Activated CD8-positive, alpha-beta T cell treated with anti-CD3 and anti-CD28 coated beads for 36 hours (primary cell): Measurements from ENCODE around the gene ADAM21. TPM values are rescaled to one million over a fixed set of nuclear protein-coding genes. Genes with fewer than 3 reads are reported as not detected.
"Not testable (repeated sequence)": the region's sequence is repeated elsewhere in the genome, so short reads cannot be mapped to it uniquely, and the experiment has no call there.

Experiments used
- ATAC-seq: fragments of 200-7000 bp; cut with Tn5 transposase; one replicate; pipeline ENCODE4 v1.10.0; 2021; ENCODE audit warnings: mild to moderate bottlenecking, moderate library complexity
- CTCF ChIA-PET: fragments of 350-600 bp; sonication (Branson Sonifier 250); formaldehyde crosslinking; loops from one replicate; lab custom pipeline; 2021; ENCODE audit warnings: antibody characterized with exemption; lab: Charles Lee
- POLR2A ChIA-PET: fragments of 350-600 bp; sonication (Branson Sonifier 250); formaldehyde crosslinking; loops from one replicate; lab custom pipeline; 2021; ENCODE audit warnings: antibody characterized with exemption; lab: Charles Lee
- DNase-seq: peaks from one replicate; pipeline ENCODE4 v3.0.0-alpha.2; 2020
- H3K27ac Mint-ChIP-seq: one replicate; pipeline ENCODE4 v1.8.0; 2021; ENCODE audit warnings: mild to moderate bottlenecking, mixed read lengths
- H3K27me3 Mint-ChIP-seq: one replicate; pipeline ENCODE4 v1.8.0; 2021; ENCODE audit warnings: mixed read lengths
- H3K36me3 Mint-ChIP-seq: one replicate; pipeline ENCODE4 v1.8.0; 2021; ENCODE audit warnings: low read depth, mixed read lengths
- H3K4me1 Mint-ChIP-seq: one replicate; pipeline ENCODE4 v1.8.0; 2021; ENCODE audit warnings: low read depth, mixed read lengths
- H3K4me3 Mint-ChIP-seq: one replicate; pipeline ENCODE4 v1.8.0; 2021; ENCODE audit warnings: mild to moderate bottlenecking, moderate library complexity, mixed read lengths
- H3K9me3 Mint-ChIP-seq: one replicate; pipeline ENCODE4 v1.8.0; 2021; ENCODE audit warnings: mixed read lengths
- CTCF ChIP-seq: fragments of 200-600 bp; IDR thresholded peaks from one replicate; pipeline ENCODE4 v1.8.0; 2022; ENCODE audit warnings: antibody characterized with exemption, mild to moderate bottlenecking
- intact Hi-C: fragments of 100-400 bp; cut with micrococcal nuclease; formaldehyde crosslinking; loops from one replicate; pipeline ENCODE4 v1.10.0; 2022
- total RNA-seq, 2 experiments: library from RNA; stranded (reverse); gene quantifications; one replicate each; pipeline ENCODE4 v1.2.3, GENCODE V29; 2021

The ADAM21 gene
- under 1 TPM in 1 of 2 experiments, not detected in 1; 0.29 TPM for total RNA-seq

GRCh38 chr14:70451874-70452273, at the start of gene ADAM21:
TSS of gene ADAM21 (plus strand) at chr14:70452174. CDS start at chr14:70457500, 5,326 bp downstream.
- ATAC-seq: no peak
- CTCF ChIA-PET: no interaction called here
- no peaks in the 10 kb centered on the region for H3K36me3 Mint-ChIP-seq
- no peaks in the 10 kb centered on the region for H3K4me1 Mint-ChIP-seq
- H3K4me3 Mint-ChIP-seq: no peak within 1 kb of the TSS
- peaks cover 2% of the 10 kb centered on the region for H3K27me3 Mint-ChIP-seq
- no peak for TF ChIP-seq CTCF
- intact Hi-C loops: no loop called here
- no peak within 1 kb of the TSS for H3K27ac Mint-ChIP-seq
- no peak for DNase-seq
- POLR2A ChIA-PET: no interaction called here
- H3K9me3 Mint-ChIP-seq: no peaks in the 10 kb centered on the region

GRCh38 chr14:70403335-70403734, 48.6 kb upstream of the ADAM21 start:
- H3K36me3 Mint-ChIP-seq, H3K4me3 Mint-ChIP-seq, H3K27ac Mint-ChIP-seq, H3K27me3 Mint-ChIP-seq, ATAC-seq, H3K9me3 Mint-ChIP-seq, DNase-seq, intact Hi-C loops, POLR2A ChIA-PET: not testable (repeated sequence)
- TF ChIP-seq CTCF: peak; percentile 19
- CTCF ChIA-PET: interaction anchor here (0.6 to 0.9 kb wide), 2 partner anchors 17 to 504 kb away, joined by 3 read pairs; partner anchors contain the start of gene PCNX1
- peaks cover 15% of the 10 kb centered on the region for H3K4me1 Mint-ChIP-seq

- intact Hi-C loops, POLR2A ChIA-PET, H3K9me3 Mint-ChIP-seq, H3K27me3 Mint-ChIP-seq, CTCF ChIA-PET, H3K36me3 Mint-ChIP-seq, DNase-seq, H3K27ac Mint-ChIP-seq, ATAC-seq, H3K4me3 Mint-ChIP-seq: not testable (repeated sequence)
- peaks cover 21% of the 10 kb centered on the region for H3K4me1 Mint-ChIP-seq
These were observed 45.8 kb upstream of the ADAM21 start for GRCh38 chr14:70406216-70406615.

GRCh38 chr14:70407621-70408020, 44.4 kb upstream of the ADAM21 start:
- POLR2A ChIA-PET: no interaction called here
- H3K27me3 Mint-ChIP-seq: no peaks in the 10 kb centered on the region
- no peak for ATAC-seq
- CTCF ChIA-PET: no interaction called here
- H3K27ac Mint-ChIP-seq: no peak overlapping the region
- DNase-seq: no peak
- H3K9me3 Mint-ChIP-seq: peaks cover 2% of the 10 kb centered on the region
- no peak for TF ChIP-seq CTCF
- H3K4me3 Mint-ChIP-seq: no peak overlapping the region
- H3K36me3 Mint-ChIP-seq: peaks cover 4% of the 10 kb centered on the region
- intact Hi-C loops: no loop called here
- H3K4me1 Mint-ChIP-seq: peaks cover 31% of the 10 kb centered on the region

GRCh38 chr14:70415788-70416187, 36.2 kb upstream of the ADAM21 start:
- Mint-ChIP-seq H3K36me3 (no peaks in the 10 kb centered on the region), H3K4me3 (peak overlapping the region; percentile 87), H3K27me3 (no peaks in the 10 kb centered on the region), H3K9me3 (no peaks in the 10 kb centered on the region), H3K4me1 (peaks cover 31% of the 10 kb centered on the region), H3K27ac (peak overlapping the region; percentile 23)
- ChIA-PET CTCF (no interaction called here), POLR2A (interaction anchor here (1.0 kb wide), 1 partner anchor 56 kb away, joined by 3 read pairs; the partner anchor contains the start of gene COX16)
- intact Hi-C loops: no loop called here
- no peak for TF ChIP-seq CTCF
- DNase-seq: no peak
- ATAC-seq: no peak
